Measurements from ENCODE around the gene SEC14L3. TPM values are rescaled to one million over a fixed set of nuclear protein-coding genes. Genes with fewer than 3 reads are reported as not detected.

Gene SEC14L3
- under 1 TPM in 1 of 4 donors, not detected in 3; 0.08 TPM for polyA plus RNA-seq (ENCODE audit: insufficient read length in 4 of 4)

DNA sequence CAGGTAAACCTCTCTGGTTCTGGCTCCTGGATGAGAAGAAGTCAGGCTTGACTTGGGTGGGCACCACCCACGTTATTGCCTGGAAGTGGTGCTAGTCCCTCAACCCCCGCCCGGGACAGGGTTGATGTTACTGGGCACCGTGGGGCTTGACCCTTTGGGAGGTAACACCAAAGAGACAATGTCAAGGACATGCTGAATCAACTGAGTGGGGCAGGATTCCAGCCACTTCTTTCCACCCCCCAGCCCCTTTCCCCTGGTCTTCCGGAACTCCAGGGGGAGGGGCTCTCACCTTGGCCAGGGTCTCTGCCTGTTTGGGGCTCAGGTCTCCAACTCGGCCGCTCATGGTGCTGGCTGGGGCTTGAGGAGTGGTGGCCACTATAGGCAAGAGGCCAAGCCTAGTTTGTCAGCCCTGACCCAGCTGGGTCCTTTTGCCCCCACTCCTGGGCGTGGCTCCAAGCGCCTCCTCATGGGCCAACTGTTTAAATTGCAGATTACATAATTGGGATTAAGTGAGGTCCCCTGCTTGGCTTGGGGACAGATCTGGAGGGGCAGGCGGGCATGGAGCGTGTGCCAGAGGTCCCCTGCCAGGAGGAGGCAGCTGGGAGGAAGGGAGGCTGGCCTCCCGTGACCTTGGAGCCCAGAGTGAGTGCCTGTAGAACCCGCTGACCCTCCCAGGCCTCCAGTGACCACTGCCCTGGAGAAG lies at the start of gene SEC14L3:
SEC14L3 (minus strand) TSS at position 402 of the 703 bp plus-strand sequence; CDS start at position 343, 59 bp downstream.
- no peak for DNase-seq (ENCODE audit: low read depth in 4 of 4, low spot score in 2 of 4)

DNA sequence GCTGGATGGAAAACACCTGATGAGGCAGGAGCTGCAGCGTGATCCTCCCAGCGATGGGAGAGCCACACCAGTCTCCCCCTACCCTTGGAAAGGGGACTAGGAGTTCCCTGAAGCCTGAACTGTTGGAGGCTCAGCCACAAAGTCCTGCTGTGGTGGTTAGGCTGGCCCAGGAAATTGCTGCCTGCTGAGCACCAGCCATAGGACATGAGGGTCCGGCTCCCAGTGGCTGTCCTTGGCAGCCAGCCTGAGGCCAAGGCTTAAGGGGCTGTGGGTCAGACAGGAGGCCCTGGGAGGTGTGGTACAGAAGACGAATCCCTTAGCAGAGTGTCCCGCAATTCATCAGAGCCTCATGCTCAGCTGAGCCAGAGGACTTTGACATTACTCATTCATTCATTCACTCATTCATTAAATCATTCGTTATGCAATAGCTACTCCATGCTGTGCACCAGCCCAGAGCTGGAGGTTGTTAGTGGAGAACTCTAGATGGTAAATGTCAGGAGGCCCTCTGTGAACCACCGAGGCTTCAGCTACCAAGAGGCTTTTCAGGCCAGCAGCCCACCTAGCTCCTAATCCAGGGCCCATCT lies 48.1 kb upstream of the SEC14L3 start:
- no peak for DNase-seq (ENCODE audit: low read depth in 4 of 4, low spot score in 2 of 4)

DNA sequence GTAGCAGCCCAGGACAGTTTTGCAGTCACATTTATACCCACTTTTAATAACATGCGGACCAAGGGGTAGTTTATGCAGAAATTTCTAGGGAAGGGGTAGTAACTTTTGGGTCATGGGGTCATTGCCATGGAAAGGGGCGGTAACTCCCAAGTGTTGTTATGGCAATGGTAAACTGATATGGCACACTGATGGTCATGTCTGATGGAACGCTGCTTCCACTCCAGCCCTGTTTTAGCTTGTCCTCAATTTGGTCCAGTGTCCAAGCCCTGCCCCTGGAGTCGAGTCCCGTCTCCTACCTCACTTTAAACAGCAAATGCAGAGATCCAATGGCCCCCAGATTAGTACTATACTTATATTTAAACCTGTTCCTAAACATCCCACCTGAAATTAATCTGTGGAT lies 44.9 kb upstream of the SEC14L3 start:
- DNase-seq (ENCODE audit: low read depth in 4 of 4, low spot score in 2 of 4): no peak

DNA sequence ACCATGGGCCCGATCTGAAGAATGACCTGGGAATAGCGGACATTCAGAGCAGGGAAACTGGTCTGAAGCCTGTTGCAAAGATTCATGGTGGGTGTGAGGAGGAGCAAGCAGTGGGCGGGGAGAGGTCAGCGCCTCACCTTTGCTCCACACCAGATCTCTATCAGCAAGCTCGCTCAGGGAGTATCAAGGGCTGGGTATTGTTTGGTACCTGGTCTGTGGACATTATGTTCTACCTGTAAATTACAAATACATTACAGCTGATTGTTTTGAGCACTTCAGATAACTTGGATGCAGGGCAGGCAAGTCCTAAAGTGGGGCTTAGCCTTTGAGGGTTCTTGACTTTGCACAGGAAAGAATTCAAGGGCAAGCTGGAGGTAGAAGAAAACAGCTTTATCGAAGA lies 44.5 kb upstream of the SEC14L3 start:
- DNase-seq (ENCODE audit: low read depth in 4 of 4, low spot score in 2 of 4): no peak

DNA sequence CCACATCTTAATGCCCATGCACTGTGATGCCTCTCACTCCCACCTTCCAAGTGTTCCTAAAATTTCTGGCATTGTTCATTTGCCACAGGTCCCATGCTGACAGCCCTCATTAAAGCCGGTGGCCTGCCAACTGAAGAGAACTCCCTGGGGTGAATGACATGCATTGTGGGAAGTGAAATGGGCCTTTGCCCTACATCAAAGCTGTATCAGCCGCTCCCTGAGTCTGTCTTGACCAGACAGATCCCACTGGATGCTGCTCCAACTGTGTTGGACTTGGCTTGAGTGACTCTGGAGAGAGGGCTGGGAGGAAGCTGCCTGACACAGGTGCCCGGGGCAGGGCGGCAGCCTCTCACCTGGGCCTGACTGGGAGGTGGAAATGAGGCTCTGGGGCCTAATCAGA lies 42.4 kb upstream of the SEC14L3 start:
- DNase-seq (ENCODE audit: low read depth in 4 of 4, low spot score in 2 of 4): no peak

DNA sequence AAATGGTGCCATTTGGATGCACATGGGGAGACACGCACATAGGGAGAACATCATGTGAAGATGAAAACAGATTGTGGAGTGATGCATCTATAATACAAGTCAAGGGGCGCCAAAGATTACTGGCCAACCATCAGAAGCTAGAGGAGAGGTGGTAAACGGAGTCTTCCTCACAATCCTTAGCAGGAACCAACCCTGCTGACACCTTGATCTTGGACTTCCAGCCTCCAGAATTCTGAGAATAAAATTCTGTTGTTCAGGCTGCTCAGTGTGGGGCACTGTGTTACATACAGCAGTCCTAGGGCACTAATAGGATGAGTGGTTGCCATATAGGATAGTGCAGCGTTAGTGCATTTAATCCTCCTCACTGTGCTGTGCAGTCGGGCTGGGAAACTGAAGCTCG lies 41.6 kb upstream of the SEC14L3 start:
- no peak for DNase-seq (ENCODE audit: low read depth in 4 of 4, low spot score in 2 of 4)

DNA sequence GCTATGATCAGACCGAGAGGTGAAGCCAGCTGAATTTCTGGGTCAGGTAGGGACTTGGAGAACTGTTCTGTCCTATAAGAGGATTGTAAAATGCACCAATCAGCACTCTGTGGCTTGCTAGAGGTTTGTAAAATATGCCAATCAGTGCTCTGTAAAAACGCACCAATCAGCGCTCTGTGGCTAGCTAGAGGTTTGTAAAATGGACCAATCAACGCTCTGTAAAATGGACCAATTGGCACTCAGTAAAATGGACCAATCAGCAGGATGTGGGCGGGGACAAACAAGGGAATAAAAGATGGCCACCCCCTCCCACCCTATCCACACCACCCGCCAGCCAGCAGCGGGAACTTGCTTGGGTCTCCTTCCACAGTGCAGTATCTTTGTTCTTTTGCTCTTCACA lies 40.1 kb upstream of the SEC14L3 start:
- DNase-seq (ENCODE audit: low read depth in 4 of 4, low spot score in 2 of 4): no peak

DNA sequence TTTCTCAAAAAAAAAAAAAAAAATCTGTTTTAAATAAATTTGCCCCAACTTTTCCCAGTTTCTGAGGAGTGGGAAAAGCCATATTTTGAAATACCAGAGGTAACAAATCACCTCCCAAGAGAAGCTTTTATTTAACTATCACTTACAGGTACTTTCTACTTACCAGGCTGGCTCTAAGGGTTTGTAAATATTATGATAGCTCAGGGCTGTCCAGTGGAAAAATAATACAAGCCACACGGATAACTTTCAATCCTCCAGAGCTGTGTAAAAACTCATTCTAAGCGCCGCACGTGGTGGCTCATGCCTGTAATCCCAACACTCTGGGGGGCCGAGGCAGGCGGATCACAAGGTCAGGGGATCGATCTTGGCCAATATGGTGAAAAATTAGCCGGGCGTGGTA lies 39.3 kb upstream of the SEC14L3 start:
- no peak for DNase-seq (ENCODE audit: low read depth in 4 of 4, low spot score in 2 of 4)

DNA sequence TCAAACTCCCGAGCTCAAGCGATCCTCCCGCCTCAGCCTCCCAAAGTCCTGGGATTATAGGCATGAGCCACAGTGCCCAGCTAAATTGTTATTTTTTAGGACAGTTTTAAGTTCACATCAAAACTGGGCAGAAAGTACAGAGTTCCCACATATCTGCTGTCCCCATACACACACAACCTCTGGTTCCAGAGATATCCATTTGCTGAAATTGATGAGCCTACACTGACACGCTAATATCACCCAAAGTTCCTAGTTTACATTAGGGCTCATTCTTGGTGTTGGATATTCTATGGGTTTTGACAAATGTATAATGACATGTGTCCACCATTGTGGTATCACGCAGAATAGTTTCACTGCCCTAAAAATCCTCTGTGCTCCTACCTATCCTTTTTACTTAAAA lies 36.4 kb upstream of the SEC14L3 start:
- no peak for DNase-seq (ENCODE audit: low read depth in 4 of 4, low spot score in 2 of 4)

DNA sequence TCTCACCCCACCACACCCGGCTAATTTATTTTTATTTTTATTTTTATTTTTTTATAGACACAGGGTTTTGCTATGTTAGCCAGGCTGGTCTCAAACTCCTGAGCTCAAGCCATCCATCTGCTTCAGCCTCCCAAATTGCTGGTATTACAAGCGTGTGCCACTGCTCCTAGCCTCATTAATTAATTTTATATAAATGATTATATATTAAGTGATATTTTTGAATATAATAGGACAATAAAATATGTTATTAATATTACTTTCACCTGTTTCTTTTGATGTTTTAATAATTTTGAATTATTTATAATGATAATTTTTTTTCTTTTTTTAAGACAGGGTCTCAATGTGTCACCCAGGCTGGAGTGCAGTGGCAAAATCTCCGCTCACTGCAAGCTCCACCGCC lies 35.9 kb upstream of the SEC14L3 start:
- DNase-seq (ENCODE audit: low read depth in 4 of 4, low spot score in 2 of 4): no peak

DNA sequence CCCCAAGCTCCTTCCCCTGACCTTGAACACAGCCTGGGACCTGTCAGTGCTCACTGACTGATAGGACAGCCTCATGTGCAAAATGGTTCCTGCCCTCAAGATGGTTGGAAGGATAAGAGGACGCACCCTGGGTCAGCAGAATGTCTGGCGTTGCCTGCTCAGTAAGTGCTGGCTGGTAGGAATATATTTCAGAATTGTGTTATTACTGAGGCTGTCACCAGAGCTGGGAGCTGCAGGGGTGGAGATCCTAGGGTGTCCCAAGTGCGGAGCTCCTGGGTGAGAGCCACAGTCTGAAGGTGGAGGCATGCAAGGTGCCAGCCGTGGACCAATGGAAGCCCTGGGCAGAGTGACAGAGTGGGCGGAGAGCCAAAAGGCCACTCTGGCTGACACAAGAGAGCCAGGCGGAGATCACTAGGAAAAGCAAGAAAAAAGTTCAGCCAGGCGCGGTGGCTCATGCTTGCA lies 34.7 kb upstream of the SEC14L3 start:
- DNase-seq (ENCODE audit: low read depth in 4 of 4, low spot score in 2 of 4): no peak

DNA sequence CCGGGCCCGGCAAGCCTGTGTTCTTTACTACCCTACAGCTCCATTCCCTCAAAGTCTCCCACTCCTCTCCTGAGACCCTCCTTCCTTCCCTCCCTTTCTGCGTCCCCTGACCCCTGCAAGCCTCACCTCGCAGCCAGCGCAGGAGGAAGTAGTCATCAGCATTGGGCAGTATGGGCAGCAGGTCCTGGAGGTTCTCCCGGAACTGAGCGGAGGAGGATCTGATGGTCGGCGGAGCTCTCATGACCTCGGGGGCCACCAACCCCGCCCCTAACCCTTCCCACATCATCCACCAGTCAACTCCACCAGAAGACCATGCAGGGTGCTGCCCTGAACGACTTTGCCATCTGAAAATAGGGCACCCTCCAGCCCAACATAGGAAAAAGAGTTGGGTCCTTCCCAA lies 31.7 kb upstream of the SEC14L3 start:
- no peak for DNase-seq (ENCODE audit: low read depth in 4 of 4, low spot score in 2 of 4)

DNA sequence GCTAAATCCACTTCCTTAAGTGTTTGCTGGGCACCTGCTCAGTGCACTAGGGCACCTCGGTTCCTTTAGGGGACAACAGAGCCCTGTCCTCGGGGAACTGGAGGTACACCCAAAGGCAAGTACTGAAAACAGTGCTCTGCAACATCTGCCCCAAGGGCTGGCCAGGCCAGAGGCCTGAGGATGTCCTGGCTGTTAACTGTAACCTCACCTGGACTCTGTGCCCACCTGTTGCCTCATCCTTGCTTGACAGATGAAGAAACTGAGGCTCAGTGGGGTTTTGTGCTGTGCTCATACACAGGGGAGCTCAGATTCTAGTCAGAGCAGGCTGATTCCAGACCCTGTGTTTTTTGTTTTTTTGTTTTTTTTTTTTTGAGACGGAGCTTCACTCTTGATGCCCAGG lies 31.1 kb upstream of the SEC14L3 start:
- no peak for DNase-seq (ENCODE audit: low read depth in 4 of 4, low spot score in 2 of 4)

DNA sequence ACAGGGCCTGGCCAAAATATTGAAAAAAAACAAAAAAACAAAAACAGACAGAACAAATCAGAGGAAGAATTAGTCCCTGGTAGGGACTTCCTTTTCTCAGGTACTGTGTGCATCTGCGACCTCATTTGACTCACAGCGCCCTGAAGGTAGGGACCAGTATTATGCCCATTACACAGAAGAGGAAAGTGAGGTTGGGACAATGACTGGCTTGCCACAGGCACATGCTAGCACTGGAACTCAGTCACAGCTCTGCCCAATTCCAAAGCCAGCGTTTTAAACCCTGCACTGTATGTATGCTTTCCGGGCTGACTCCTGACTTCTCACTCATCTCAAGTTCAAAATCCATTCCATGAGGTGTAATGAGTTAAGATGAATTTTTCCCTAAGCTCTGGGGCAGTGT lies 30.3 kb upstream of the SEC14L3 start:
- DNase-seq (ENCODE audit: low read depth in 4 of 4, low spot score in 2 of 4): no peak

DNA sequence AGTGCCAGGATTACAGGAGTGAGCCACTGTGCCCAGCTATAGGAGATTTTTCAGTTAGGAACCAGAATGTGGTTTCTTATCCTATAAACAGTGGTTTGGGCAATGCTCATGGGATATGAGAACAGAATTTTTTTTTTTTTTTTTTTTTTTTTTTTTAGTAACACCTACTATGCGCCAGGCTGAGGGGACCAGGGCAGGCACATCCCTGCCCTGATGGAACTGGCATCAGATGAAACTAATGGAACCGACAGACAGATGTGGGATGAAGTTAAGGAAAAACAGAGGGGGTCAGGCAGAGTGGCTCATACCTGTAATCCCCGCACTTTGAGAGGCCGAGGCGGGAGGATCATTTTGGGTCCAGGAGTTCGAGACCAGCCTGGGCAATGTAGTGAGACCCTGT lies 28.8 kb upstream of the SEC14L3 start:
- DNase-seq (ENCODE audit: low read depth in 4 of 4, low spot score in 2 of 4): no peak

DNA sequence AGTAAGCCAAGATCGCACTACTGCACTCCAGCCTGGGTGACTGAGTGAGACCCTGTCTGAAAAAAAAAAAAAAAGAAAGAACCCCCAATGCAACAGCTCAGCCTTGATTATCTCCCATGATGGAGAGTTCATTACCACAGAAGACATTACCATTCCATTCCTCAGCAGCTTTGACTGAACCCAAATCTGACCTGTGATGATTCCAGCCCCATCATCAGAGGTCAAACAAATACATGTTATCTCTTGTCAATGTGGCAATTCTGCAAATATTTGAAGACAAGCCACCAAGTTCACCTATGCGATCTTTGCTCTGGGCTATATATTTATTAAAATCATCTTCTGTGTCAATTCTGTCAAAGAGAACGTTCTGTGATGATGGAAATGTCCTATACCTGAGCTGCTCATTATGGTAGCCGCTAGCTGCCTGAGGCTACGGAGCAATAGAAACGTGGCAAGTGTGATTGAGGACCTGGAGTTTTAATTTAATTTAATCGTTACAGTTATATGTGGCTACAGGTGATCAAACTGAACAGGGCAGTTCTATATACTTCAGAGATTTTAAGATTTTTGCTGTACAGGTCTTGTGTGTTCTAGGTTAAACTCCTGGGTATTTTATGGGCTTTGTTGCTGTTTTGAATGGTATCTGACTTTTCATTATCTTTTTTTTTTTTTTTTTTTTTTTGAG lies 25.8 kb upstream of the SEC14L3 start:
- DNase-seq (ENCODE audit: low read depth in 4 of 4, low spot score in 2 of 4): no peak

DNA sequence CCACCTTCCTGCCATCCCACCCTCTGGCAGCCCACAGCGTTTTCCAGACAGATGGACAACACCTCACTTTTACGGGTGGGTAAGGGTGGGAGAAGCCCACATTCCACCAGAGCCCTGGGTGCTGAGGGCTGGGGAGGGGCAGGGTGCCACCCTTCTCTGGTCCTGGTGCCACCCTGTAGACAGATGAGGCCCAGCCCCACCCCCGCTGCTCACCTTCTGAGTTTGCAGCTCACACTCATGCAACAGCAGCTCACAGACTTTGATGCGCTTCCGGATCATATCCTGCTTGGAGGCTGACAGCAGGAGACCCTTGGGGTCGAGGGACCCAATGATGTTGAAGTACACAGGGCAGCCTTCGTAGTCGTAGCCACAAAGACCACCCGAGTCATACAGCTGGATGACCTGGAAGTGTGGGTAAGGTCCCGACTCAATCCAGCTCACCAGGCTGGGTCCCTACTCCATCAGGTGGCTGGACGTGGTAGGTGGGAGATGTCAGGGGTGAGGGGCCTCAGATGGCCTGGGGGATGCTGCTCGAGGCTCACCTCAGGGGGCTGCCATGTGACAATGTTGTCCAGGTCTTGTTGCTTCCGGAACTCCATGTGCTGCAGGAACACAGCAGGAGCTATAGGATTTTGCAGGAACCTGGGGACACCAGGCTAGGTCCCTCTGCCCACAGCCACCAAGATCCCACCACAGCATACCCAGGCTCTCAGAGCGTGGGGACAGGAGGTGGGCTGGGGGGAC lies 23.4 kb upstream of the SEC14L3 start:
- DNase-seq (ENCODE audit: low read depth in 4 of 4, low spot score in 2 of 4): no peak

DNA sequence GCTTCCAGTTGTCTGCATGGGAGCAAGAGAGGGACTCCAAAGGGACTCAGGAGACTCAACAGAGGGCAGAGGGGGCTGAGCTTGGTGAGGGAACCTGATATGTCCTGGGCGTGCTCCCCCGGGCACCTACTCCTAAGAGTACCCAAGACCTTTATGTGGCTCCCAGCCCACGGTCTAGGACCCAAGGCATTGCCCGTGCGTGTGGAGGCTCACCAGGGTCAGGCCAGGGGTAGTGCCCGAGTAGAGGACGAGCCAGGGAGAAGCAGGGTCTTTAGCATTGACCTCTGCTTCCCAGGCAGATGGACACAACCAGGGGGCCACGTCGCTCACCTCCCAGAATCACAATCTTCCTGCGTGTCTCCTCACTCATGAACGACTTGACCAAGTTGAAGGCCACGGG lies 20.3 kb upstream of the SEC14L3 start:
- no peak for DNase-seq (ENCODE audit: low read depth in 4 of 4, low spot score in 2 of 4)

DNA sequence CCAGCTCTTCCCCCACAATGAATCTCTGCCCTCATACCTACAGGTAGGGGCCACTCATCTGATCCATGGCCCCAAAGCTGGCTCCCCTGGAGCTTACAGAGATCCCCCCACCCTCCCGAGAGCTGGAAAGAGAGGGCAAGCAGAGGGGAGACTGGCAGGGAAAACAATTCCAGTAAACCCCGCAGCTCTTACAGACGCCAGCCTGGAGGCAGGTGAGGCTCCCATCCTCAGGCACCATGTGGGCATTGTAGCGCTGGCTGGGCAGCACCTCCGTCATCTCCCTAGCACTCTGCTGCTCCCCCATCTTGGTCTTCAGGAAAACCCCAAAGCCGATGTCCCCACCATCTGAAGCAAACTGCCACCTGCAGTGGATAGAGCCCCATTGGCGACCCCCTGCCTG lies 19.6 kb upstream of the SEC14L3 start:
- DNase-seq (ENCODE audit: low read depth in 4 of 4, low spot score in 2 of 4): no peak

DNA sequence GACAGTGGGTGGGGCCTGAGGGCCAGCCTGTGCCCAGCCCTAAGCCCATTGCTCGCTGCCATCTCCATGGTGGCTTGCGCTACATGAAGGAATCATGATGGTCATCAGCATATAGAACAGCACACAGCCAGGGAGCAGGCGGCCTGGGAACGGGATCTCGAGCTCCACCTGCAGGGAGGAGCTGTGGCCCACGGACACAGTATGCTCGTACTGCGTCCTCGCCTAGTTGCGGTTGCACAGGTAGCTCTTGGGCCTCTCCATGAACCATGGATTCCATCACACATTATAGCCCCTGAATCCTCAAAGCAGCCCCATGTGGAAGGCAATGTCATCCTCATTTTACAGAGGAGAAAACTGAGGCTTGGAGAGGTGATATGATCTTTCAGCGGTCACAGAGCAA lies 18.6 kb upstream of the SEC14L3 start:
- no peak for DNase-seq (ENCODE audit: low read depth in 4 of 4, low spot score in 2 of 4)

DNA sequence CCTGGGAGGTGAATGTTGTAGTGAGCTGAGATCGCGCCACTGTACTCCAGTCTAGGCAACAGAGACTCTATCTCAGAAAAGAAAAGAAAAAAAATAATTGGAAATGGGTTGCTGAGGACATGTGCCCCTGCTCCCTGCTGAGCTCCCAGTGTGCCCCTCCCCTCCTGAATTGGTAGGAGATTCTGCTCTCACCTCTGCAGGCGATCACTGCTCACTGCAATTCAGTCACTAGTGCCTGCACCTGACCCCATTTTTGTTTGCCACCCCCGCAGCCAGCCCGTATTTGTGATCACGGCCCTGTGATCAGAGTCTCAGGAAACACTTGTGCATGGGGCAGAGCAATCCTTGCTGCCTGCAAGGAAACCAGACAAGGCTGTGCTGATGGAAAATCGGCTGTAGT lies 16.3 kb upstream of the SEC14L3 start:
- DNase-seq (ENCODE audit: low read depth in 4 of 4, low spot score in 2 of 4): no peak
